Activated CD4-positive, alpha-beta T cell treated with anti-CD3 and anti-CD28 coated beads, Interleukin-2, Interleukin-6, amounts not matched to agents 100 ng/mL and 50 ng/mL, durations not matched to agents 16 hours and 8 hours (primary cell): ENCODE measurements around the gene NEMF.
A peak's percentile ranks its signal among the peaks of the same experiment; 100 is the strongest.
"Not testable (repeated sequence)": the region's sequence is repeated elsewhere in the genome, so short reads cannot be mapped to it uniquely, and the experiment has no call there.

Experiments
- DNase-seq: peaks from one replicate; pipeline ENCODE4 v3.0.0-alpha.2; 2020

The NEMF gene

DNA sequence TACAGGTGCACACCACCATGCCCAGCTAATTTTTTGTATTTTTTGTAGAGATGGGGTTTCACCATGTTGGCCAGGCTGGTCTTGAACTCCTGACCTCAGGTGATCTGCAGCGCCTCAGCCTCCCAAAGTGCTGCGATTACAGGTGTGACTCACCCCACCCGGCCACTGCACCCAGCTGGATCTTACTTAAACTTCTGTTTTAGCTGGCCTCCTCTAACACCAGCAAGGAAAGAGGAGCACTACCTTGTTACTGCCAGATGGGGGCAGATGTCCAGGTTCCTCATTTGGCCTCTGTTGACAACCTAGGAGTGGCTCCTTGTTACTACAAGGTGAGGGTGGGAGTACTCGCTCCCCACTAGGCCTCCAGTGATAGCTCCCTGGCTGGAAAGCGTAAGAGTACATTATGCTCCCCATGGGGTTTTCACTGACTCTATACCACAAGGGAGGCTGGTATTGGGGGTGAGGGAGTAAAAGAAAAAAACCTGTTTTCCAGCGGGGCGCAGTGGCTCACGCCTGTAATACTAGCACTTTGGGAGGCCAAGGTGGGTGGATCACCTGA, 27.1 kb upstream of the NEMF start:
- peak; percentile 86 for DNase-seq

DNA sequence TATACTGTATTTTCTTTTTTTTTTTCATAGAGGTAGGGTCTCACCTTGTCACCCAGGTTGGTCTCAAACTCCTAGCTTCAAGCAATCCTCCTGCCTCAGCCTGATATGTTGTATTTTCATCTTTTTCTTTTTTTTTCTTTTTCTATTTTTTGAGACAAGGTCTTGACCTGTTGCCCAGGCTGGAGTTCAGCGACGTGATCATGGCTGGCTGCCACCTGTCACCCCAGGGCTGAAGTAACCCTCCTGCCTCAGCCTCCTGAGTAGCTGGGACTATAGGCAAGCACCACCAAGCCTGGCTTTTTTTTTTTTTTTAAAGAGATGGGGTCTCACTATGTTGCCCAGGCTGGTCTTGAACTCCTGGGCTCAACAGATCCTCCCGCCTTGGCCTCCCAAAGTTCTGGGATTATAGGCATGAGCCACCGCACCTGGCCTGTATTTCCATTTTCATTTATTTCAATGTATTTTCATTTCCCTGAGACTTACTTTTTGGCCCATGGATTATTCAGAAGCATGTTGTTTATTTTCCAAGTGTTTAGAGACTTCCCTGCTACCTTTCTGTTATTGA, 24.1 kb upstream of the NEMF start:
- DNase-seq = no peak

DNA sequence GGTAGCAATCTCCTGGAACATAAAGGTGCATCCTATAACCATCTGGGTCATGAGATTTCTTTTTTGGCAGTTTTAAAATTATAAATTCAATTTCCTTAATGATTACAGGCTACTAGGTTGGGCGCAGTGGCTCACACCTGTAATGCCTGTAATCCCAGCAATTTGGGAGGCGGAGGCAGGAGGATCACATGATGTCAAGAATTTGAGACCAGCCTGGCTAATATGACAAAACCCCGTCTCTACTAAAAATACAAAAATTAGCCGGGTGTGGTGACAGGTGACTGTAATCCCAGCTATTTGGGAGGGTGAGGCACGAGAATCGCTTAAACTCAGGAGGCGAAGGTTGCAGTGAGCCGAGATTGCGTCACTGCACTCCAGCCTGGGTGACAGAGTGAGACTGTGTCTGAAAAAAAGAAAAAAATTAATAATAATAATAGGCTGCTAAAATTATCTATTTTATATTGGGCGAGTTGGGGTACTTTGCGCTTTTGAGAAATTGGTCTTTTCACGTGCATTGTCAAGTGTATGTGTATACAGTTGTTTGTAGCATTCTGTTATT, 23.1 kb upstream of the NEMF start:
- no peak for DNase-seq

DNA sequence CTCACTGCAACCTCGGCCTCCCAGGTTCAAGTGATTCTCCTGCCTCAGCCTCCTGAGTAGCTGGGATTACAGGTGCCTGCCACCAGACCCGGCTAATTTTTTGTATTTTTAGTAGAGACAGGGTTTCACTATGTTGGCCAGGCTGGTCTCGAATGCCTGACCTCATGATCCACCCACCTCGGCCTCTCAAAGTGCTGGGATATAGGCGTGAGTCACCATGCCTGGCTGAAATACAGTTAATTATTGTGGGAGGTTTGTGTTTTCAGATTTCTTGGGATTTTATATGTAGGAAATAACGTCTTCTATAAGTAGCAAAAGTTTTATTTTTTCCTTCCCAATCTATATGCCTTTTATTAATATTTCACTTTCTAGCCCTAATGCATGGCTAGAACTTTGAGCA, 21.0 kb upstream of the NEMF start:
- DNase-seq = not testable (repeated sequence)

DNA sequence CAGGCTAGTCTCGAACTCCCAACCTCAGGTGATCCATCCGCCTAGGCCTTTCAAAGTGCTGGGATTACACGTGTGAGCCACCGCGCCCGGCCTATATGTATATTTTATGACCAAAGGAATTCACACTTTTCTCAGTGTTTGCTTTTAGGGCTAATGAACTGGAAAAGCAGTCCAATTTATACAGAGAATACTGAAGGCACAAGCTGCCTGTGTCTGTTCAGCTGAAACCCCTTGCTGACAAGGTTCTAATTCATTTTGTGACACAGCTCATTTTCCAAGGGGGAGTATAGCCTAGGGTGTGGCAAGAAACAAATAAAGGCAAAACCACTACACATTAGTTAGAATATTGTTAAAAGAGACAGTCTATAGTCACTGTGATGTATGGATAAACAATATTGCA, 18.3 kb upstream of the NEMF start:
- DNase-seq = no peak

DNA sequence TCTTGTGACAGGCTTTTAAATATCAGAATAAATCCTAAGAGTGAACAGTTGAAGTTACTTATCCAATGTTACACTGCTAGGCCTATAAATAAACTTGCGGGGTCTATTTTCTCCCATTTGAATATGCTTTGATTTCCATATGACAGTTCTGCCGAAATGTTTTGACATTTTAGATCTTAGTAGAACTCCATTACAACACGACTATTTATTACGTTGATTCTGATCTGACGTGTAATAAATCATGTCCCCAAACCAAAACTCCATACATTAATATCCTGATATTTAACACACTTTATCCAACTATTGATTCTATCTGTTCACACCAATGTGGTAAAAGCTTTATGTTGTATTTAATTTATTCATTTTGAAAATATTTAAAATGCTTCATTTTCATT, 16.1 kb upstream of the NEMF start:
- DNase-seq = no peak

DNA sequence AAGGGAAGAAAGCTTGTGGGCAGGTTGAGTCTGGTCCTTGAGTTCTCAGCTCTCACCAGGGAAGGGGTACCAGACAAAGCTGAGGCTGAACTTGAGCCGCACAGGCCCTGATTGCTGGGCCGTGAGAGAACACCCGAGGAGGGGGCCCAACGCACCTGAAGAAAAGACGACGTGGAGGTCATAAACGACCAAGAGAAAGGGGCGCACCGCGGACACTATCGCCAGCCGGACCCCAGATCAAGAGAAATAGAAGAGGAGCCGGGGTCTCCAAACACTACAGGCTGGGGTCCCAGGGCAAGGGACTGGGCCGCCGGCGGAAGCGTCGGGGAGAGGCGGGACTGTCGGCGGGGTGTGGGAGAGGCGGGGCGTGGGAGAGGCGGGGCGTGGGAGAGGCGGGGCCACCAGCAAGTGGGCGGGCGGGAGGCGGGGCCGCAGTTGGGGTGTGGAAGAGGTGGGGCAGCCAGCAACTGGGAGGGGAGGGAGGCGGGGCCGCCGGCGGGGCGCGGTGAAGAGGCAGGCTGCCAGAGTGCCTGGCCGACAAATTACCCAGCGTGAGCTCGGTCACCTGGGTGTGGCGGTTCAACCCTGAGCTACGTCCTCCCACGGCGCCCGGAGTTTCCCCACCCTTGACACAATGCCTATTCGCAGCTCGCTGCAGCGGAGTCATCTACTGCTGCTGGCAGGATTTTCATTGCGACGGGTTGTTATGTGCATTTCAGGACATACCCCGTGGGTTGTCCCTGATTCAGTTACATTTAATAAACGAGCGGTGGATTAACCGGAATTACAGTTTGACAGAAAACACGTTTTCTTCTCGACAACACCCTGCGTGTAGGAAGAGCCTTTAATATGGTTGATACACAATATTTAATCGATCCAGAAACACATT, 15.5 kb upstream of the NEMF start:
- DNase-seq = peak; percentile 99

DNA sequence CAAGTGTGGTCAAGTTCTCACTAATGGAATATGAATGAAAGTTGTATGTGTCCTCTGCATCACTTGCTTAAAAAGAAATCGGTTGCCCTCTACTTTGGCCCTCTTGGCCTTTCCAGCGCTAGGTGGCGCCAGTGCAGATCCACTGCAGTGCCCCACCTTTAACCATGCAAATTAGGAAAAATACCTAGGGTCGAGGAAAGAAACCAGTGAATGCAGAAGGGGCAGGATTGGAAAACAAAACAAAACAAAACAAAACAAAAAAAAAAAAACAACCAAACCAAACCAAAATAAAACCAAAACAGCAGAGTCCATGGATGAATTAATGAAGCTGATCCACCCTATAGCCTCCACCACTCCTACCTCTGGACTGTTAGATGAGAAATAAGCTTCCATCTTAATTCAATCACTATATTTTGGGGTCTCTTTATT, 12.9 kb upstream of the NEMF start:
- DNase-seq = peak; percentile 89

DNA sequence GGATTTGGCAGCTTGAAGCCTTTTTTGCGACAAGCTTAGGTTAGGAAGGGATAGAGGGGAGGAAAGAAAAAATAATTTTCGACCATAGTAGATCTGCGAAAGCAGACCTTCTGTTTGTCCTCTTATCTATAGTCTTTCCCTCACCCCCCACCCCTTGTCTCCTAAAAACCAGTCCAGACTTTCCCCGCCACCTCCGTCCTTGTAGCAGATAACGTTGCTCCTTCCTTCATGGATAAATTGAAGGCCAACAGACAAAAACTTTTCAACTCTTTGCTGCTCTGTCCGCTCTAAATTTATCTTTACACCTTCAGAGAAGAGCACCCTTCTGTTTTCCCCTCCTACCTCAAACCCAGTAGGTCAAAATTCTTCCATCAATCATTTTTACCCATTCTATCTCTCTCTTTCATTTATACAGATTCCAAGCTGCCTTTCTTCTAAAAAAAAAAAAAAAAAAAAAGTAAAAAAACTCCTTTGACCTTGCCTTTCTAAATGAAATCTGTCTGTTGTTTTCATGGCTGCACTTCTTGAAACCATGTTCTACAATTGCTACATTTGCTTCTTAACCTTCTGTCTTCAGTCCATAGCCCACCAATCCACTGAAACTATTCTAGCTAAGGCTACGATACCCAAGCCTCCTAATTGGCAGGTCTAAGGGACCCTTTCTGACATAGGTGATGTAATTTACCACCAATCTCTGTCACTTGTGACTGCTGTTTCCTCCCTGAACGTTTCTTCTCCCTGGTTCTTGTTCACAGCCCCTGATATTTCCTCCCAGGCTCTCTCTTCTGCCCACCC, 11.1 kb upstream of the NEMF start:
- peak; percentile 67 for DNase-seq

DNA sequence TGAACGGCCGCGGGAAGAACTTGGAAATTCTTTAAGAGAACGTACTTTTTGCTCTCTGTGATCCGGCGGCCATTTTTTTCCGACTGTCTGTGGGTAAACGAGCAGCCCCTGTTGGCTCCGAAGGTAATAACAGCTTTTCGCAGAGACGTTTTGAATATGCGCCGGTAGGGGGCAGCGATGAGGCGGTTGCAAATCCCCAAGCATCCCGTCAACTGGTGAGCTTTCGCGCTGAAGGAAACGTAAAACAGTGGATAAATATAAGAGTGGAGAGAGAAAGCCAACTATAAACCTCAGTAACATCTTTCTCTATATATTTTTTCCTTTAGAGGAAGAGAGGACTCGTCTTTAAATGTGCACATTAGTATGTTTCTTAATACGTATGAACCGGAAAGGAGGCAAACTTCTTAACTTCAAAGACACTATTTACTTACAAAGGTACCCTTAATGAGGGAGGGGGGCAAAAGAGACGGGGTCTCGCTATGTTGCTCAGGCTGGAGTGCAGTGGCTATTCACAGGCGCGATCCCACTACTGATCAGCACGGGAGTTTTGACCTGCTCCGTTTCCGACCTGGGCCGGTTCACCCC, 9.6 kb upstream of the NEMF start:
- DNase-seq = peak; percentile 88

DNA sequence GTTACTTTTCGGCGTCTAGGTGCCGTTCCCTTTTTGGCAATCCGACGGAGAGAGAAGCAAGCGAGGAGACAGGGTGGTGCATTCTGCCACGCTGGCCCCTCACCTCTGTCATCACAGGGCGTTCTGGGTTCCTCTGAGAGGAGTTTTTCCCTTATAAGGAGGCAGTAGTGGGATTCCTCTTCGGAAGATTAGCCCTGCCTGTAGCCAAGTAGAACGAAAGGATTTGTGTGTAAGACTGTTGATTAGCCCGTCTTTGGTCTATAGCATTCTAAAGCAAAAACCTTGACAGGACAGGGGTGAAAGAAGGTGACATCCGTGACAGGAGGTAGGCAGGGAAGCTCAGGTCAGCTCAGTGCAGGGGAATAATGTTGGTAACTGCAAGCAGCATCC, 9.1 kb upstream of the NEMF start:
- peak; percentile 82 for DNase-seq

DNA sequence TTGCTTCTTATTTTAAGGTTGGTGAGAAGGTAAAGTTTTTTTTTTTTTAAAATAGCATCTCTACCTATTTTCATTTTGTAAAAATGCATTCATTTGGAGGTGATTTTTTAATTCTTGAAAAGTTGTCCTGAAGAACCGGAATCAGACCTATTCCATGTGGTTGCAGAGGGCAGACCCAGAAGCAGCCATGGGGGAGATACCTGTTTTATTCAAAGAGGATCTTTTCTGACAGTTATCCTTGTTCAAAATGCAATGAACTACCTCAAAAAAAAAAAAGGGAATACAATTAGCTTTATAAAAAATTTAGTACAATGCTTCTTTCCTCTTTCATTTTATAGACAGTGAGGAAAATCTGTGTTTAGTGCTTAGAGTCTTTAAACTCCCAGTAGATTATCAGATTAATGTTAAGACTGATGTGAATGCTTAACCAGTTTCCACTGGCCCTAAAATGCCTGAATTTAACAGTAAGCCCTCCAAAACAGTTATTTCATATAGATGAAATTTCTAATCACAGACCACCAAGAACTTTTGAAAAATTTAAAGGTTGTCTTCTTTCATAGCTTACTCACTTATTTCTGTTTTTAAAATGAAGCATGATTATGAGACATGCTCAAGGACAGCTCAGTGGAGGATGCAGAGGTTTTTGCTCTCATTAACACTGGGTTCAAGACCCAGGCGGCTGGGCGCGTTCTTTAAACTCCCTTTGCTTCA, 8.6 kb upstream of the NEMF start:
- no peak for DNase-seq

DNA sequence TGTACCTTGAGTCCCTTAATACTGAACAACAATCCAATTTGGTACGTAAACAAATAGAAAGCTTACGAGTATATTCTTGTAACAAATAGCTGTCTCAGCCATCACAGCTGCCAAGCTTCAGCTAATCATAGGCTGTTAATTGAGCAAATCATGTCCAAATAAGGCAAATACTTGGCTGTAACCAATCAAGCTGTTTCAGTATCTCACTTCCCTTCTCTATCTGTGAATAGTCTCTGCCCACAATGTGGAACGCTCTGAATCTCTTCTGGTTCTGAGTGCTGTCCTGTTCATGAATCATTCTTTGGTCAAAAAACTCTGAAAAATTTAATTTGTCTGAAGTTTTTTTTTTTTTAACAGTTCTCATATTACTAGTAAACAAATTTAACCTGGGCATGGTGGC, 5.8 kb upstream of the NEMF start:
- DNase-seq = peak; percentile 68

DNA sequence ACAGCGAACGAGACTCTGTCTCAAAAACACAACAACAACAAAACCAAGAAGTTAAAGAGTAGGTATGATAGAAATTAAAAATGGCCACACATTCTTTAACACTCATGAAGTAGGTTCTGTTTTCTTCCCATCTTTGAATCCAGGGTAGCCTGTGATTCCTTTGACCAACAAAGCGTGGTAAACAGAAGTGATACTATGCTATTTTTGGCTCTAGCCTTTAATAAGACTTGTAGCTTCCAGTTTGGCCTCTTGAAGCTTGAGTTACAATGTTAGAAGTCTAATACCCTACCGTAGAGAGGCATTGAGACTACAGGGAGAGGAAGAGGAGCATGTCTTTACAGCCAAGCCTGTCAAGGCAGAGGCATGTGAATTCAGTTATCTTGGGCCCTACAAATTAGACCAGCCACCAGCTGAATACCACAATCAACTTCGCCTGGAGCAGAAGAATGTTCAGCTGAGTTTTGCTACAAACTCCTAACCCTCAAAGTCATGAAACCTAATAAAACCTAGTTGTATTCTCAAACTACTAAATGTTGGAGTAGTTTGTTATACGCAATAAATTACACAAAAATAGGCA, 4.9 kb upstream of the NEMF start:
- DNase-seq = no peak

DNA sequence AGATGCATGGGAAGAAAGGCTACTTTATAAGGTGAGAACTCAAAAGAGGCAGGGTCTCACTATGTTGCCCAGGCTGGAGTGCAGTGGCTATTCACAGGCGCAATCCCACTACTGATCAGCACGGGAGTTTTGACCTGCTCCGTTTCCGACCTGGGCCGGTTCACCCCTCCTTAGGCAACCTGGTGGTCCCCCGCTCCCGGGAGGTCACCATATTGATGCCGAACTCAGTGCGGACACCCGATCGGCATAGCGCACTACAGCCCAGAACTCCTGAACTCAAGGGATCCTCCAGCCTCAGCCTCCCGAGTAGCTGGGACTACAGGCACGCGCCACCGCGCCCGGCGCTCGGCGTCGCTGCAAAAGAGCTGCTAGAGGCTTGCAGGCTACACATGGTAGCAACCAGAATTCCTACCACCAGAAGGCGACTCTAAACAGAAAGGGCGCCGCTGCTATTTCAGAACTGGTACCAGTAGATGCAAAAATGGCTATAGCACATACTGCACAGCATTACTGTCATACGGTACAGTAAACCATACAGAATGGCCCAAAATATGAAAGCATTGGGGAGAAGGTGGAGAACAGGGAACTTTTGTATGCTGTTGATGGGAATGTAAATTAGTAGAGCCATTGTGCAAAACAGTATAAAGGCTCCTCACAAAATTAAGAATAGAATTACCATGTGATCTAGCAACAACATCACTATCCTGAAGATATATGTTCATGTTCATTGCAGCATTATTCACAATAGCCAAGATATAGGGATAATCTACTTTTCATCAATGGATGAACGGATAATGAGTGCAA, 1.2 kb upstream of the NEMF start:
- peak; percentile 86 for DNase-seq

DNA sequence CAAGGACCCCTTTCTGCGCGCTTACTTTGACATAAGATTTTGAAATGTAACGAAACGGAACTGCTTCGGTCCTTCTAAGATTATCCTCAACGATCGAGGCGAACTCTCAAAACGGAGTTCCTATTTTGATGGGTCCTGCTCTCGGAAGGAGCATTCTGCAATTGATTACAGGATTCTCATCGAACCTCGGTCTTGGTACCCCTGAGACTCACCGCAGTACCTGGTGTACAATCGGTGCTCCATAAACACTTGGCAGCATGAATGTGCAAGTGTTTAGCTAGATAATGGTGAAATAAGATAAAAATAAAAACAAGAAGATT, 530 bp upstream of the NEMF start:
- no peak for DNase-seq

DNA sequence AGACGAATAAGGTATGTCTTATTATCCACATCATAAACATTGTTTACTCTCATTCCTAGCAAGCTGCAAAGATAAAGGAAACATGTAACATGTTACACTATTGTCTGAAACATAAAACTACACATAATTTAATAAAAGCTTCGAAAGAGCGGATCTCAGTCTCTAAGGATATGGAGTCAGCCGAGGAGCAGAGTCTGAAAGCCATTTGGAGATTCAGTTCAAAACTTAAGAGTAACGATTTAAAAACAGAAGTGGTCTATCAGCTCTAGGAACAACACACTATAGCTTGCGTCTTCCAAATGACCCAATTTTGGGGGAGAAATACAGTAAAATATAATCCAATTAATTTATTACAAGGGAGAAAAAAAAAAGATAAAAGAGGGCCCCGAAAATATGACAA, 775 bp downstream of the NEMF start:
- no peak for DNase-seq

DNA sequence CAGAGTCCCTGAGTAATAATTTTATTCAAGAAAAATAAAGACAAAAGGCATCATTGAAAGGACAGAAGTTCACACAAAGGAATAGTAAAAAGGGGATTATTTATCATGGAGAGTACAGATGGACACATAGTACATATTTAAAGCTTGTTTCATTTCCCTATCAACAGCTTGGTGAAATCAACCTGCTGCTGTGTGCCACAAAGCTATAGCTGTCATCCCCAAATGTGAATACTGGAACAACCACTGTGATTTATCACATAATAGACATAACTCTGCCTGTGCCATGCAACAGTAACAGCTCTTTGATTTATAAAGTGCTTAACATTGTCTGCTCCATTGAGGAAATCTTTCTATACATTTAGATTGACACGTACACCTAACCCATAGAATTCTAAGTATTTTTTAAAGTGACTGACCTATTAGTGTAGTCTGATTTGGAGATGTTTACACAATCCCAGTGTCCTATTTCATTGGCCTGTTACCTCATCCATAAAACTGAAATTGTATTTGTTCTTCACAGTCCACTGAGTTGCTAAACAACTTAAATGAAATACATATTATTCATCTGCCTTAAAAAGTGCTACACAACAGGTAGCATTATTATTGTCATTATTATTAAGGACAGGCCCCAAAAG, 3.3 kb downstream of the NEMF start:
- no peak for DNase-seq

DNA sequence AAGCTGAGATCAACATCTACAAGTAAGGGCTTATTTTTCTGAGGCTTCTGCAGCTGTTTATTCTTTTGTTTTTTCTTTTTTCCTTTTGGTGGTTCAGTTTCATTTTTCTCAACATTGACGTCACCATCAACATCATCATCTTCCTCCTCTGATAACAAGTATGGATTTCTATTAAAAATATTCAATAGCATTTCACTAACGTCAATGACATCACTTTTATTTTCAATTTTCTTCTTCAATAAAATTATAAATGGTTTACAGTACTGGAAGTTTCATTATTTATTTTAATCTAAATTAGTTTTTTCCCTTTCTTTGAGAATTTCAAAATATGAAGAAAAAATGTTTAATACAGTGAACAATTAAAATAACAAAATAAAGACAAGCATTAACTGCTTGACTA, 23.9 kb downstream of the NEMF start:
- DNase-seq = no peak

DNA sequence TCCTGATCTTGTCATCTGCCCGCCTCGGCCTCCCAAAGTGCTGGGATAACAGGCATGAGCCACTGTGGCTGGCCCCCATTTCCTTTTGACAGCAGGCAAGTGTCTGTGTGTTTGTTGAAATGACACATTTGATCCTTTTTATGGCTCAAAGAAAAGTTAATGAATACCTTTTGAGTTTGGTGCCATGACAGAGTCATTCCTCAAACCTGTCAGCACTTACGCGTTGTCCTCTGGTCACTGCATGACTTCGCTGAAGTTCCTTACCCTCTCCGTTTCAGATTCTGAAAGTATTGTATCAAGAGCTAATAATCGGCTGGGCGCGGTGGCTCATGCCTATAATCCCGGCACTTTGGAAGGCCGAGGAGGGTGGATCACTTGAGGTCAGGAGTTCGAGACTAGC, 32.4 kb downstream of the NEMF start:
- no peak for DNase-seq

DNA sequence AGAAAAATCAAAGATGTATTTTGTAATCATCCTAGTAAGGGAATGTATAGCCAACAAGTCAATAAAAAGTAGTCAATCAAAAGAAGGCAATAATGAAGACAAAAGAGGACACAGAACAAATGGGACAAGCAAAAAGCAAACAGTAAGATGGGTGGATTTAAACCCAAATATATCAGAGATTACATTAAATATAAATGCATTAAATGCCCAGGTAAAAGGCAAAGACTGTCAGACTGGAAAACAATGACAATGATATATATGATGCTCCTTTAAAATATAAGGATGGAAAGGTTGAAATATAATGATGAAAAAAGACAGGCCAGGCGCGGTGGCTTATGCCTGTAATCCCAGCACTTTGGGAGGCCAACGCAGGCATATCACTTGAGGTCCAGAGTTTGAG, 35.7 kb downstream of the NEMF start:
- DNase-seq = no peak
